Pancreas (tissue), 10 donors: ENCODE data around the gene NRM. TPM values are rescaled to one million over a fixed set of nuclear protein-coding genes. Genes with fewer than 3 reads are reported as not detected.

Experiments
- ATAC-seq, 4 donors: fragments of 200-7000 bp; cut with Tn5 transposase; one replicate each; pipeline versions ENCODE4 v1.8.0 to v1.9.1; 2020; ENCODE audit warnings: mild to moderate bottlenecking in 4 of 4, moderate library complexity in 4 of 4
- DNase-seq, 6 donors: peaks; one replicate each; pipeline ENCODE4 v3.0.0-alpha.2; 2020
- FAIRE-seq: peaks from 2 replicates; lab custom pipeline; 2012; peaks lifted over from hg19 to GRCh38; lab: Jason Lieb, UNC
- H3K27ac ChIP-seq, 4 donors: fragments of 200-600 bp; sonication (generic); 1 replicate in 3 of 4; 2 replicates in 1 of 4; pipeline versions ENCODE4 v1.5.0 to v1.8.0; 2020
- H3K27me3 ChIP-seq, 4 donors: fragments of 200-600 bp; one replicate each; pipeline ENCODE4 v1.8.0; 2021
- H3K36me3 ChIP-seq, 3 donors: fragments of 200-600 bp; sonication (generic) in 1 of 3; one replicate each; pipeline versions ENCODE4 v1.5.0 to v1.8.0; 2020 to 2021
- H3K4me1 ChIP-seq, 3 donors: fragments of 200-600 bp; one replicate each; pipeline ENCODE4 v1.8.0; 2021
- H3K4me3 ChIP-seq, 4 donors: fragments of 200-600 bp; sonication (generic) in 2 of 4; one replicate each; pipeline versions ENCODE4 v1.5.0 to v1.8.0; 2020 to 2021
- H3K9me3 ChIP-seq, 4 donors: fragments of 200-600 bp; one replicate each; pipeline ENCODE4 v1.8.0; 2021
- CTCF ChIP-seq, 4 donors: fragments of 200-600 bp; sonication (generic) in 3 of 4; IDR thresholded peaks; one replicate each; pipeline versions ENCODE4 v1.5.0 to v1.8.0; 2021; ENCODE audit warnings: antibody characterized with exemption in 4 of 4
- WGBS, 2 donors: extraction: QIAGEN DNeasy Blood & Tissue Kit; methylation state at CpG; one replicate each; pipeline ENCODE4 v1.1.7; 2013; 5-methylcytosine and 5-hydroxymethylcytosine counted together
- intact Hi-C, 3 donors: fragments of 100-400 bp; cut with DNase I; formaldehyde crosslinking; loops; one replicate each; pipeline versions ENCODE4 v1.11.1 to v1.14.2; 2022
- polyA plus RNA-seq, 2 donors: library from polyadenylated mRNA; stranded (reverse); fragments of 200-250 nt; gene quantifications; one replicate each; pipeline ENCODE4 v1.2.3, GENCODE V29; 2013
- total RNA-seq, 6 donors: library from RNA; stranded (reverse); fragmentation: NEBNext Ultra II Directional in 4 of 6; extraction: Animal tissue kit (Norgen Biotek cat#: 25700) in 4 of 6; gene quantifications; one replicate each; pipeline versions ENCODE4 v1.2.1 to v1.2.4, GENCODE V29; 2021 to 2023
- donor health status: healthy with polysubstance abuse.
- donor health status: DM: no; HTN: no; CAD: no; lungs with moderate emphysema.
- donor health status: DM: no; HTN: no; CAD: no.
- donor health status: control.
- donor health status: control.
- donor health status: Bipolar disorder and iron deficiency.
- donor health status: DM: yes; HTN: yes; CAD: no.
- donor health status: DM: no; HTN: no; CAD: no.
- donor health status: DM: no; HTN: no; CAD: no.
- donor health status: DM: yes; HTN: yes; CAD: no.

NRM gene
- total and polyA plus RNA-seq, 8 donors, result 3.3 to 23.6 (median 5.7) TPM

GRCh38 chr6:30645989-30646388 is 44.8 kb downstream of the NRM start:
- FAIRE-seq, result no peak
- DNase-seq, result no peak
- 70 to 75% methylated on average over 1 of the region's 1 CpG for WGBS, 2 donors
- H3K27ac ChIP-seq, result peak overlapping the region in 1 of 4 donors; percentile 83
- intact Hi-C loops, result no loop called here
- H3K27me3 ChIP-seq, result no peaks in the 10 kb centered on the region
- H3K36me3 ChIP-seq, result peaks cover 0 to 2% (median 0%) of the 10 kb centered on the region in 3 donors
- H3K9me3 ChIP-seq, result no peaks in the 10 kb centered on the region
- no peak for TF ChIP-seq CTCF (IDR thresholded peaks at IDR 0.05)
- H3K4me1 ChIP-seq, result peaks cover 0 to 9% (median 0%) of the 10 kb centered on the region in 3 donors
- ATAC-seq, result no peak
- peak overlapping the region in 1 of 4 donors; percentile 84 for H3K4me3 ChIP-seq

- Histone ChIP-seq H3K4me3 (no peak overlapping the region), H3K27ac (no peak overlapping the region), H3K4me1 (peaks cover 0 to 9% (median 0%) of the 10 kb centered on the region in 3 donors), H3K36me3 (no peaks in the 10 kb centered on the region), H3K27me3 (no peaks in the 10 kb centered on the region), H3K9me3 (no peaks in the 10 kb centered on the region)
- FAIRE-seq, result no peak
- WGBS, 2 donors, result 73 to 75% methylated on average over 5 of the region's 5 CpGs
- intact Hi-C loops, result no loop called here
- no peak for ATAC-seq
- TF ChIP-seq CTCF (IDR thresholded peaks at IDR 0.05), result no peak
- DNase-seq, result no peak
These were observed 46.0 kb downstream of the NRM start for GRCh38 chr6:30644769-30645168.

- ATAC-seq (no peak), DNase-seq (no peak), FAIRE-seq (no peak)
- H3K4me3 ChIP-seq, result no peak overlapping the region
- H3K27ac ChIP-seq, result no peak overlapping the region
- no peaks in the 10 kb centered on the region for H3K36me3 ChIP-seq
- no peak for TF ChIP-seq CTCF (IDR thresholded peaks at IDR 0.05)
- H3K27me3 ChIP-seq, result no peaks in the 10 kb centered on the region
- 96 to 97% methylated on average over 2 of the region's 2 CpGs for WGBS, 2 donors
- no peaks in the 10 kb centered on the region for H3K9me3 ChIP-seq
- peaks cover 0 to 7% (median 0%) of the 10 kb centered on the region in 3 donors for H3K4me1 ChIP-seq
- intact Hi-C loops, result no loop called here
These were observed 47.1 kb downstream of the NRM start for GRCh38 chr6:30643656-30644055.

- WGBS, 2 donors, result 76 to 88% methylated on average over 1 of the region's 1 CpG
- no peak overlapping the region for H3K4me3 ChIP-seq
- intact Hi-C loops, result no loop called here
- H3K4me1 ChIP-seq, result peaks cover 0 to under 1% (median 0%) of the 10 kb centered on the region in 3 donors
- no peaks in the 10 kb centered on the region for H3K9me3 ChIP-seq
- ATAC-seq, result no peak
- TF ChIP-seq CTCF (IDR thresholded peaks at IDR 0.05), result no peak
- no peak overlapping the region for H3K27ac ChIP-seq
- DNase-seq, result no peak
- no peaks in the 10 kb centered on the region for H3K27me3 ChIP-seq
- FAIRE-seq, result no peak
- H3K36me3 ChIP-seq, result no peaks in the 10 kb centered on the region
These were observed 49.7 kb downstream of the NRM start for GRCh38 chr6:30641048-30641447.

GRCh38 chr6:30640481-30640880 is 50.3 kb downstream of the NRM start:
- no peak for TF ChIP-seq CTCF (IDR thresholded peaks at IDR 0.05)
- WGBS, 2 donors, result 79 to 80% methylated on average over 10 of the region's 10 CpGs
- no peaks in the 10 kb centered on the region for H3K27me3 ChIP-seq
- FAIRE-seq, result no peak
- no peaks in the 10 kb centered on the region for H3K36me3 ChIP-seq
- no peak overlapping the region for H3K27ac ChIP-seq
- peak in 1 of 4 donors; percentile 11 for ATAC-seq
- intact Hi-C loops, result no loop called here
- H3K4me1 ChIP-seq, result no peaks in the 10 kb centered on the region
- DNase-seq, result no peak
- no peaks in the 10 kb centered on the region for H3K9me3 ChIP-seq
- no peak overlapping the region for H3K4me3 ChIP-seq

Other genes starting within 250 kb of the NRM start
- 100 to 1,000 TPM in 2 of 6 donors, 10 to 100 TPM in 4; 65.7 to 158 (median 81.1) TPM for gene HLA-E, start 201.5 kb downstream of the NRM start, total RNA-seq
- 100 to 1,000 TPM in 1 of 2 donors, 10 to 100 TPM in 1; 85.3 to 131 TPM for gene HLA-E, start 201.5 kb downstream of the NRM start, polyA plus RNA-seq
- 10 to 100 TPM; 32.3 to 51.0 (median 38.1) TPM for gene GNL1, start 134.5 kb downstream of the NRM start, total RNA-seq
- 10 to 100 TPM; 47.8 to 86.6 TPM for gene GNL1, start 134.5 kb downstream of the NRM start, polyA plus RNA-seq
- gene PRR3, start 133.7 kb downstream of the NRM start, total RNA-seq, result 1 to 10 TPM; 2.2 to 4.7 (median 3.1) TPM
- 1 to 10 TPM; 6.5 to 8.7 TPM for gene PRR3, start 133.7 kb downstream of the NRM start, polyA plus RNA-seq
- gene ABCF1, start 119.5 kb downstream of the NRM start, total RNA-seq, result 10 to 100 TPM; 17.4 to 30.7 (median 24.9) TPM
- 10 to 100 TPM; 21.6 to 24.9 TPM for gene ABCF1, start 119.5 kb downstream of the NRM start, polyA plus RNA-seq
- 10 to 100 TPM; 34.8 to 57.9 (median 43.0) TPM for gene PPP1R10, start 73.7 kb downstream of the NRM start, total RNA-seq
- gene PPP1R10, start 73.7 kb downstream of the NRM start, polyA plus RNA-seq, result 10 to 100 TPM; 25.1 to 34.3 TPM
- 10 to 100 TPM; 24.5 to 39.5 (median 29.1) TPM for gene MRPS18B, start 73.1 kb downstream of the NRM start, total RNA-seq
- gene MRPS18B, start 73.1 kb downstream of the NRM start, polyA plus RNA-seq, result 10 to 100 TPM; 22.9 to 41.1 TPM
- 1 to 10 TPM; 2.1 to 6.8 (median 2.9) TPM for gene ATAT1, start 64.1 kb downstream of the NRM start, total RNA-seq
- 1 to 10 TPM; 6.8 to 9.1 TPM for gene ATAT1, start 64.1 kb downstream of the NRM start, polyA plus RNA-seq
- gene C6orf136, start 43.9 kb downstream of the NRM start, total RNA-seq, result 10 to 100 TPM in 3 of 6 donors, 1 to 10 TPM in 3; 7.9 to 12.9 (median 9.9) TPM
- 10 to 100 TPM; 33.9 to 57.1 TPM for gene C6orf136, start 43.9 kb downstream of the NRM start, polyA plus RNA-seq
- 10 to 100 TPM; 10.9 to 16.2 (median 13.0) TPM for gene DHX16, start 18.0 kb downstream of the NRM start, total RNA-seq
- 10 to 100 TPM; 41.1 to 44.4 TPM for gene DHX16, start 18.0 kb downstream of the NRM start, polyA plus RNA-seq
- gene PPP1R18, start 4.3 kb downstream of the NRM start, total RNA-seq, result 10 to 100 TPM in 2 of 6 donors, 1 to 10 TPM in 4; 5.3 to 27.2 (median 7.8) TPM
- 10 to 100 TPM; 25.8 to 27.1 TPM for gene PPP1R18, start 4.3 kb downstream of the NRM start, polyA plus RNA-seq
- 10 to 100 TPM; 12.3 to 18.7 (median 13.5) TPM for gene MDC1, start 26.3 kb upstream of the NRM start, total RNA-seq
- gene MDC1, start 26.3 kb upstream of the NRM start, polyA plus RNA-seq, result 10 to 100 TPM; 18.9 to 28.0 TPM
- 100 to 1,000 TPM in 4 of 6 donors, 10 to 100 TPM in 2; 66.1 to 171 (median 116) TPM for gene TUBB, start 29.4 kb upstream of the NRM start, total RNA-seq
- gene TUBB, start 29.4 kb upstream of the NRM start, polyA plus RNA-seq, result 100 to 1,000 TPM in 1 of 2 donors, 10 to 100 TPM in 1; 67.9 to 111 TPM
- gene FLOT1, start 51.7 kb upstream of the NRM start, total RNA-seq, result 10 to 100 TPM; 45.7 to 92.2 (median 51.3) TPM
- 100 to 1,000 TPM; 123 to 151 TPM for gene FLOT1, start 51.7 kb upstream of the NRM start, polyA plus RNA-seq
- 10 to 100 TPM; 23.0 to 87.5 (median 41.3) TPM for gene IER3, start 53.6 kb upstream of the NRM start, total RNA-seq
- gene IER3, start 53.6 kb upstream of the NRM start, polyA plus RNA-seq, result 100 to 1,000 TPM in 1 of 2 donors, 10 to 100 TPM in 1; 99.4 to 174 TPM
- 100 to 1,000 TPM in 4 of 6 donors, 10 to 100 TPM in 2; 92.7 to 160 (median 118) TPM for gene DDR1, start 193.5 kb upstream of the NRM start, total RNA-seq
- gene DDR1, start 193.5 kb upstream of the NRM start, polyA plus RNA-seq, result 100 to 1,000 TPM; 103 to 149 TPM
- gene GTF2H4, start 217.2 kb upstream of the NRM start, total RNA-seq, result 10 to 100 TPM in 5 of 6 donors, 1 to 10 TPM in 1; 9.4 to 23.2 (median 13.0) TPM
- gene GTF2H4, start 217.2 kb upstream of the NRM start, polyA plus RNA-seq, result 10 to 100 TPM; 34.6 to 45.8 TPM
- 10 to 100 TPM; 11.3 to 25.8 (median 17.1) TPM for gene VARS2, start 223.3 kb upstream of the NRM start, total RNA-seq
- gene VARS2, start 223.3 kb upstream of the NRM start, polyA plus RNA-seq, result 10 to 100 TPM; 40.4 to 40.6 TPM
- gene SFTA2, start 241.2 kb upstream of the NRM start, total RNA-seq, result 1 to 10 TPM in 5 of 6 donors, under 1 TPM in 1; 0.83 to 6.6 (median 2.1) TPM
- gene SFTA2, start 241.2 kb upstream of the NRM start, polyA plus RNA-seq, result 10 to 100 TPM; 14.4 to 22.9 TPM
- 1 to 10 TPM in 1 of 6 donors, under 1 TPM in 1, not detected in 4; 0.09 to 5.6 TPM for gene MUCL3, start 250.0 kb upstream of the NRM start, total RNA-seq
- 1 to 10 TPM in 1 of 2 donors, under 1 TPM in 1; 0.04 to 1.2 TPM for gene MUCL3, start 250.0 kb upstream of the NRM start, polyA plus RNA-seq